Prostate gland (tissue), 2 donors: ENCODE results near the gene KCNQ1. TPM values are rescaled to one million over a fixed set of nuclear protein-coding genes. Genes with fewer than 3 reads are reported as not detected.

Source experiments
- DNase-seq: peaks from one replicate; pipeline ENCODE4 v3.0.0-alpha.2; 2019; ENCODE audit warnings: low spot score
- H3K27ac ChIP-seq, 2 donors: fragments of 200-600 bp; sonication (generic); 2 replicates each; pipeline ENCODE4 v1.5.1; 2017 to 2019
- H3K27me3 ChIP-seq: fragments of 200-600 bp; sonication (generic); replicated peaks from 2 replicates; pipeline ENCODE4 v1.5.1; 2019; ENCODE audit not compliant: insufficient read depth
- H3K36me3 ChIP-seq, 2 donors: fragments of 200-600 bp; sonication (generic); 1 replicate in 1 of 2; 2 replicates in 1 of 2; pipeline versions ENCODE4 v1.5.1 to v1.8.1; 2017 to 2019
- H3K4me1 ChIP-seq: fragments of 200-600 bp; sonication (generic); replicated peaks from 2 replicates; pipeline ENCODE4 v1.5.1; 2019
- H3K4me3 ChIP-seq, 2 donors: fragments of 200-600 bp; sonication (generic); 2 replicates each; pipeline ENCODE4 v1.5.1; 2017 to 2019
- H3K9me3 ChIP-seq: fragments of 200-600 bp; sonication (generic); 2 replicates; pipeline ENCODE4 v1.5.1; 2017
- CTCF ChIP-seq, 4 experiments: fragments of 200-600 bp in 2 of 4; fragments of 450-650 bp in 2 of 4; sonication (generic) in 2 of 4; IDR thresholded peaks; 1 replicate in 3 of 4; 2 replicates in 1 of 4; pipeline ENCODE4 v1.5.1; 2016 to 2019; ENCODE audit warnings: antibody characterized with exemption in 4 of 4, mild to moderate bottlenecking in 2 of 4, moderate library complexity in 2 of 4
- POLR2A ChIP-seq: fragments of 450-650 bp; IDR thresholded peaks from one replicate; pipeline ENCODE4 v1.6.1; 2016; ENCODE audit warnings: antibody characterized with exemption, mild to moderate bottlenecking
- POLR2AphosphoS5 ChIP-seq: sonication (generic); formaldehyde crosslinking; IDR thresholded peaks from one replicate; pipeline ENCODE4 v1.6.1; 2017; ENCODE audit warnings: antibody characterized with exemption
- WGBS: methylation state at CpG from one replicate; pipeline ENCODE4 v1.1.5; 2018; 5-methylcytosine and 5-hydroxymethylcytosine counted together
- intact Hi-C: fragments of 100-400 bp; cut with DNase I; formaldehyde crosslinking; loops from one replicate; pipeline ENCODE4 v1.14.2; 2022
- total RNA-seq, 2 donors: library from RNA; depleted of rRNA; stranded (reverse); fragments of >200 nt; gene quantifications; one replicate each; pipeline ENCODE4 v1.1.0, GENCODE V29; 2016

KCNQ1 gene
- total RNA-seq, 2 donors from 2014 or later = 10.0 to 33.8 TPM

- no peaks in the 10 kb centered on the region for H3K27me3 ChIP-seq
- H3K4me3 ChIP-seq = no peak overlapping the region
- peaks cover 7% of the 10 kb centered on the region for H3K4me1 ChIP-seq
- H3K36me3 ChIP-seq = no peaks in the 10 kb centered on the region
- H3K9me3 ChIP-seq = no peaks in the 10 kb centered on the region
- TF ChIP-seq CTCF (IDR thresholded peaks at IDR 0.05) (no peak), POLR2A (no peak)
- 87% methylated on average over 20 of the region's 22 CpGs for WGBS
- intact Hi-C loops = no loop called here
- DNase-seq = no peak
- H3K27ac ChIP-seq = no peak overlapping the region
Observed at GRCh38 chr11:2577991-2578928, 133.5 kb downstream of the KCNQ1 start.

- no peak for DNase-seq
- no peak for TF ChIP-seq POLR2AphosphoS5
- no peak for TF ChIP-seq POLR2A
- no peak for TF ChIP-seq CTCF (IDR thresholded peaks at IDR 0.05)
- no peaks in the 10 kb centered on the region for H3K36me3 ChIP-seq
- intact Hi-C loops = no loop called here
- no peak overlapping the region for H3K4me3 ChIP-seq
- WGBS = 89% methylated on average over 6 of the region's 7 CpGs
- no peak overlapping the region for H3K27ac ChIP-seq
- peaks cover 7% of the 10 kb centered on the region for H3K4me1 ChIP-seq
- no peaks in the 10 kb centered on the region for H3K9me3 ChIP-seq
- no peaks in the 10 kb centered on the region for H3K27me3 ChIP-seq
Observed at GRCh38 chr11:2578929-2579270, 134.1 kb downstream of the KCNQ1 start.

- intact Hi-C loops = no loop called here
- TF ChIP-seq CTCF (IDR thresholded peaks at IDR 0.05) (no peak), POLR2AphosphoS5 (no peak)
- H3K4me1 ChIP-seq = peaks cover 7% of the 10 kb centered on the region
- no peaks in the 10 kb centered on the region for H3K27me3 ChIP-seq
- no peak overlapping the region for H3K27ac ChIP-seq
- no peaks in the 10 kb centered on the region for H3K36me3 ChIP-seq
- WGBS = 84% methylated on average over 17 of the region's 17 CpGs
- no peaks in the 10 kb centered on the region for H3K9me3 ChIP-seq
- no peak overlapping the region for H3K4me3 ChIP-seq
- DNase-seq = no peak
Observed at GRCh38 chr11:2579315-2580060, 134.7 kb downstream of the KCNQ1 start.

- intact Hi-C loops = no loop called here
- no peak for DNase-seq
Observed at GRCh38 chr11:2580061-2580421, 135.2 kb downstream of the KCNQ1 start.

More at GRCh38 chr11:2580061-2580421, 135.2 kb downstream of the KCNQ1 start:
- no peaks in the 10 kb centered on the region for H3K36me3 ChIP-seq
- H3K27ac ChIP-seq = no peak overlapping the region
- H3K4me3 ChIP-seq = no peak overlapping the region
- peaks cover 7% of the 10 kb centered on the region for H3K4me1 ChIP-seq
- no peaks in the 10 kb centered on the region for H3K9me3 ChIP-seq
- TF ChIP-seq CTCF (IDR thresholded peaks at IDR 0.05) (no peak), POLR2AphosphoS5 (no peak), POLR2A (no peak)
- H3K27me3 ChIP-seq = no peaks in the 10 kb centered on the region
- 71% methylated on average over 10 of the region's 10 CpGs for WGBS
